Measurements from ENCODE around the gene STK32C. TPM values are rescaled to one million over a fixed set of nuclear protein-coding genes. Genes with fewer than 3 reads are reported as not detected.
"Not testable (repeated sequence)": the region's sequence is repeated elsewhere in the genome, so short reads cannot be mapped to it uniquely, and the experiment has no call there.

The STK32C gene
- polyA plus RNA-seq, 1 donor from 2014 or later: 23.2 TPM

GRCh38 chr10:132320654-132321469 is 13.1 kb upstream of the STK32C start:
- Histone ChIP-seq H3K79me2 (replicated peaks; ENCODE audit: insufficient read depth, low read length) (no peaks in the 10 kb centered on the region), H3K9me2 (ENCODE audit: insufficient read depth, low read length) (no peaks in the 10 kb centered on the region), H3K9ac (ENCODE audit: low read length) (no peak overlapping the region), H3K27me3 (ENCODE audit: insufficient read depth, low read depth, low read length) (no peaks in the 10 kb centered on the region), H2AFZ (ENCODE audit: low read depth, low read length) (no peak overlapping the region), H3K36me3 (ENCODE audit: insufficient read depth, low read length) (no peaks in the 10 kb centered on the region), H3F3A (ENCODE audit: insufficient read depth, low read length, poor library complexity, severe bottlenecking) (no peaks in the 10 kb centered on the region), H3K9me3 (ENCODE audit: low read length) (no peaks in the 10 kb centered on the region), H3K27ac (ENCODE audit: low read length) (no peak overlapping the region), H4K20me1 (ENCODE audit: insufficient read depth) (no peaks in the 10 kb centered on the region), H3K4me3 (ENCODE audit: low read length) (no peak overlapping the region), H3K4me2 (ENCODE audit: low read length) (no peak overlapping the region)
- TF ChIP-seq RAD21 (conservative IDR thresholded peaks at IDR 0.05) (no peak), SMC3 (conservative IDR thresholded peaks at IDR 0.05; ENCODE audit: poor library complexity) (no peak), EZH2 (IDR thresholded peaks at IDR 0.05; ENCODE audit: borderline replicate concordance, insufficient read depth, low read length, poor library complexity, severe bottlenecking) (no peak), EP300 (conservative IDR thresholded peaks at IDR 0.05; ENCODE audit: poor library complexity, severe bottlenecking) (no peak), CTCF (IDR thresholded peaks at IDR 0.05; ENCODE audit: poor library complexity, severe bottlenecking) (no peak), POLR2AphosphoS5 (IDR thresholded peaks at IDR 0.05) (no peak), REST (IDR thresholded peaks at IDR 0.05; ENCODE audit: borderline replicate concordance) (no peak), TAF1 (IDR thresholded peaks at IDR 0.05; ENCODE audit: low read depth) (no peak), MXI1 (conservative IDR thresholded peaks at IDR 0.05; ENCODE audit: poor library complexity, severe bottlenecking) (no peak)

GRCh38 chr10:132319853-132320653 is 12.3 kb upstream of the STK32C start:
- no peak overlapping the region for H2AFZ ChIP-seq (ENCODE audit: low read depth, low read length)
- H3K9me2 ChIP-seq (ENCODE audit: insufficient read depth, low read length): no peaks in the 10 kb centered on the region
- no peak overlapping the region for H3K9ac ChIP-seq (ENCODE audit: low read length)
- H4K20me1 ChIP-seq (ENCODE audit: insufficient read depth): no peaks in the 10 kb centered on the region
- H3K27ac ChIP-seq (ENCODE audit: low read length): no peak overlapping the region
- no peaks in the 10 kb centered on the region for H3K27me3 ChIP-seq (ENCODE audit: insufficient read depth, low read depth, low read length)
- no peaks in the 10 kb centered on the region for H3K36me3 ChIP-seq (ENCODE audit: insufficient read depth, low read length)
- no peak overlapping the region for H3K4me3 ChIP-seq (ENCODE audit: low read length)
- no peaks in the 10 kb centered on the region for H3K79me2 ChIP-seq (replicated peaks; ENCODE audit: insufficient read depth, low read length)
- TF ChIP-seq RAD21 (conservative IDR thresholded peaks at IDR 0.05) (no peak), MXI1 (conservative IDR thresholded peaks at IDR 0.05; ENCODE audit: poor library complexity, severe bottlenecking) (no peak)
- H3K4me2 ChIP-seq (ENCODE audit: low read length): no peak overlapping the region
- no peaks in the 10 kb centered on the region for H3K9me3 ChIP-seq (ENCODE audit: low read length)
- H3F3A ChIP-seq (ENCODE audit: insufficient read depth, low read length, poor library complexity, severe bottlenecking): no peaks in the 10 kb centered on the region

GRCh38 chr10:132317477-132317876 is 9.7 kb upstream of the STK32C start:
- H3K27me3 ChIP-seq (ENCODE audit: insufficient read depth, low read depth, low read length); H3K79me2 ChIP-seq (replicated peaks; ENCODE audit: insufficient read depth, low read length); H4K20me1 ChIP-seq (ENCODE audit: insufficient read depth); H3K4me3 ChIP-seq (ENCODE audit: low read length); H3K9ac ChIP-seq (ENCODE audit: low read length); H3K9me3 ChIP-seq (ENCODE audit: low read length); H3F3A ChIP-seq (ENCODE audit: insufficient read depth, low read length, poor library complexity, severe bottlenecking); H3K4me2 ChIP-seq (ENCODE audit: low read length); H3K9me2 ChIP-seq (ENCODE audit: insufficient read depth, low read length); H3K36me3 ChIP-seq (ENCODE audit: insufficient read depth, low read length); H3K27ac ChIP-seq (ENCODE audit: low read length); H2AFZ ChIP-seq (ENCODE audit: low read depth, low read length): not testable (repeated sequence)

All from neural cell (in vitro differentiated cells).